ENCODE results near the gene PDZRN4.

PDZRN4 gene

DNA sequence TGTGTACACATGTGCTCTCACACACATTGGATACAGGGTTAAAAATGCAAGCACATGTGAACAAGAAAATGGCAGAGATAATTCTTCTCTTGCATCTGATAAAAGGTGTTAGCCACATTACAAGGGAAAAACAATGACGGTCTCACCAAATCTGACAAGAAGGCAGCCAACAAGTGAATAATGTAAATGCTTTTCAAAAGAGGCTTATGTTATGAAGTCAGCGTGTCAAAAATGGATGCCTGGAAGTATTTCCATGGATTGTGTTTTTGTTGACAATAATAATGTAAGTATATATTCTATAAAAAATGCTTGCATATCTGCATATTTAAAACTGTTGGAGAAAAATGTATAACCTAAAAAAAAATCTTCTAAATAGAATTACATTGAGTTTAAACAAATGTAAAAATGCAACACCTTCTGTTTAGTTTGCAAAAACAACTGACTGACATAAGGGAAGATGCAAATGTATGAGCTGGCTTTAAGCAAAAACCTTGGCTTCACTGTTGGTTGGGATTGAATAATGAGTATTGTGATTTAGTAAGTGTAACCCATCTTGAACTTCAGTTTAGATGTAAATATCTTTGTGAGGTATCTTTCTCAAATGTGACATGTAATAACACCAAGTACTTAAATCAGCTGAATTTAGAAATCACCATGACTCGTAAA lies 424.9 kb downstream of the PDZRN4 start:
- TF ChIP-seq, protein P1, sequence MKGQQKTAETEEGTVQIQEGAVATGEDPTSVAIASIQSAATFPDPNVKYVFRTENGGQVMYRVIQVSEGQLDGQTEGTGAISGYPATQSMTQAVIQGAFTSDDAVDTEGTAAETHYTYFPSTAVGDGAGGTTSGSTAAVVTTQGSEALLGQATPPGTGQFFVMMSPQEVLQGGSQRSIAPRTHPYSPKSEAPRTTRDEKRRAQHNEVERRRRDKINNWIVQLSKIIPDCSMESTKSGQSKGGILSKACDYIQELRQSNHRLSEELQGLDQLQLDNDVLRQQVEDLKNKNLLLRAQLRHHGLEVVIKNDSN (IDR thresholded peaks at IDR 0.05): no peak
- TF ChIP-seq, protein P2, sequence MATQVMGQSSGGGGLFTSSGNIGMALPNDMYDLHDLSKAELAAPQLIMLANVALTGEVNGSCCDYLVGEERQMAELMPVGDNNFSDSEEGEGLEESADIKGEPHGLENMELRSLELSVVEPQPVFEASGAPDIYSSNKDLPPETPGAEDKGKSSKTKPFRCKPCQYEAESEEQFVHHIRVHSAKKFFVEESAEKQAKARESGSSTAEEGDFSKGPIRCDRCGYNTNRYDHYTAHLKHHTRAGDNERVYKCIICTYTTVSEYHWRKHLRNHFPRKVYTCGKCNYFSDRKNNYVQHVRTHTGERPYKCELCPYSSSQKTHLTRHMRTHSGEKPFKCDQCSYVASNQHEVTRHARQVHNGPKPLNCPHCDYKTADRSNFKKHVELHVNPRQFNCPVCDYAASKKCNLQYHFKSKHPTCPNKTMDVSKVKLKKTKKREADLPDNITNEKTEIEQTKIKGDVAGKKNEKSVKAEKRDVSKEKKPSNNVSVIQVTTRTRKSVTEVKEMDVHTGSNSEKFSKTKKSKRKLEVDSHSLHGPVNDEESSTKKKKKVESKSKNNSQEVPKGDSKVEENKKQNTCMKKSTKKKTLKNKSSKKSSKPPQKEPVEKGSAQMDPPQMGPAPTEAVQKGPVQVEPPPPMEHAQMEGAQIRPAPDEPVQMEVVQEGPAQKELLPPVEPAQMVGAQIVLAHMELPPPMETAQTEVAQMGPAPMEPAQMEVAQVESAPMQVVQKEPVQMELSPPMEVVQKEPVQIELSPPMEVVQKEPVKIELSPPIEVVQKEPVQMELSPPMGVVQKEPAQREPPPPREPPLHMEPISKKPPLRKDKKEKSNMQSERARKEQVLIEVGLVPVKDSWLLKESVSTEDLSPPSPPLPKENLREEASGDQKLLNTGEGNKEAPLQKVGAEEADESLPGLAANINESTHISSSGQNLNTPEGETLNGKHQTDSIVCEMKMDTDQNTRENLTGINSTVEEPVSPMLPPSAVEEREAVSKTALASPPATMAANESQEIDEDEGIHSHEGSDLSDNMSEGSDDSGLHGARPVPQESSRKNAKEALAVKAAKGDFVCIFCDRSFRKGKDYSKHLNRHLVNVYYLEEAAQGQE (IDR thresholded peaks at IDR 0.05; ENCODE audit: low read depth): no peak
- TF ChIP-seq TEAD4 (IDR thresholded peaks at IDR 0.05) (no peak), EP300 (IDR thresholded peaks at IDR 0.05; ENCODE audit: borderline replicate concordance) (no peak), FOXM1 (IDR thresholded peaks at IDR 0.05; ENCODE audit: borderline replicate concordance, low read depth) (no peak)

DNA sequence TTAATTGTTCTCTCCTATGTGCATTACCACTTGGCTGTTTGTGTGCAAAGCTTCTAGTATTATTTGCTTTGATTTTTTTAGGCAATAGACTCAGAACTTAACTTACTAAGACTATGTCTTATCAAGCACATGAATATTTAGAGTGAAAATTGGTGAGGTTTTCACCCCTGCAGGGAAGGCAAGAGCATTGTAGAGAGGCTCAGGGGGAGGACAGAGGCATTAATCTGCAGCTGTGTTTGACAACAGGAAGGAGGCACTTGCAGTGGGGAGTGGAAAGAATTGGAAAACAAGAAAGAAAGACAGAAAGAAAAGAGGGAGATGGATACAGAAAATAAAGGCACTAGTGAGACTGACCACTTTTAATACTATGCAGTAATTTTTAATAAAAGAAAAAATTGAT lies 431.6 kb downstream of the PDZRN4 start:
- TF ChIP-seq FOXM1 (IDR thresholded peaks at IDR 0.05; ENCODE audit: borderline replicate concordance, low read depth): no peak
- no peak for TF ChIP-seq CREB1 (IDR thresholded peaks at IDR 0.05; ENCODE audit: low read depth)

DNA sequence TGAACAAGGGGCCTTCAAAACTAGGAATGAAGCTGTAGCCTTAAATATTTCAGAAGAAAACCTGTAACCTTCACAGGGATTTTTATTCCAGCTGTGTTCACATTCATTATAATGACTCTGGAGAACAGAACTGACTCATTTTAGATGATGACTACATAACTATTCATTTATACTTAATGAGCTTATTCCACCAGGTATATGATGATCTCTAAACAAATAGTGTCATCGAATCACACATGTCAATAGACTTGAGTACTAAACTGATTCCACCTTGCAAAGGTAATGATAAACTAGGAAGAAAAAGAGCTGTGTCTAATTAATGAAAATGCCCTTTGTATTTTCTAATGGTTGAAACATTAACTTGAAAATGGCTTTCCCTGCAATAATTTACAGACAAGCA lies 433.2 kb downstream of the PDZRN4 start:
- TF ChIP-seq, protein P2 (IDR thresholded peaks at IDR 0.05; ENCODE audit: low read depth): no peak
- TF ChIP-seq EGR1 (IDR thresholded peaks at IDR 0.05): no peak
- TF ChIP-seq NFIC (IDR thresholded peaks at IDR 0.05): no peak
- TF ChIP-seq CEBPB (IDR thresholded peaks at IDR 0.05): no peak
- no peak for TF ChIP-seq RAD21 (IDR thresholded peaks at IDR 0.05; ENCODE audit: low read depth)
- no peak for TF ChIP-seq EP300 (IDR thresholded peaks at IDR 0.05; ENCODE audit: borderline replicate concordance)
- no peak for TF ChIP-seq YY1 (IDR thresholded peaks at IDR 0.05; ENCODE audit: low read depth)
